Measurements from ENCODE around the gene CELSR1. TPM values are rescaled to one million over a fixed set of nuclear protein-coding genes. Genes with fewer than 3 reads are reported as not detected.

CELSR1 gene
- total and polyA plus RNA-seq, 2 of the 13 experiments (the other 11 are each of a cell fraction or from before 2014, with no cell fraction given), result 0.78 to 1.8 TPM

DNA sequence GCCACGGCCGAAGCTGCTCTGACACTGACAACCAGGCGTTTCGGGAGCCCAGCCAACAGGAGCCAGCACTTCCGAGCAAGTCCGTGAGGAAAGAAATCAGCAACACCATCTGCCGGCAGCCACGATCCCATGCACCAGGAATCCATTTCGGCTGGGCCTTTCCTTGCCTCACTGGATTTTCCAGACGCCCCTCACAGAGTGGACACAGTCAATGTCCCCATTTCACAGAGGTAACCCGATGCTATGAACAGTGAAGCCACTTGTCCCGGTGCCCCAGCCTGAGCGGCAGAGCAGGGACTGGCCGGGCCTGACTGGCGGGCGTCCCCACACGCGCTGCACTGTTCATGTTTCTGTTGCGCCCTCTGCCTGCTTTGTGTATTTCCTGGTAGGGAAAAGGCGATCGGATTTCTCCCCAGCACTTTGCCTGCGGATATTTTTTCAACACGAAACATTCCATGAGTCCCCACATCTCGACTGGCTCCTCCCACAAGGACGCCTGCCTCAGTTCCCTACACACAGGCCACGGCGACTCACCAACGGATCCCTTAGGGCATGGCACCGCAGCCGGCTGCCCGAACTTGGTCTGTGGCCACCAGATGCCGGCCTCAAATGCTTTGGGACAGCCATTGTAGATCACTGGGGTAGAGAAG is 146.6 kb downstream of the CELSR1 start (continued):
- TF ChIP-seq ZNF280B (CRISPR knock-in tag; IDR thresholded peaks at IDR 0.05; ENCODE audit: borderline replicate concordance), result 0 out of 2 replicates have a peak, but pooled peaks have one; percentile 13
- no peak for TF ChIP-seq CEBPZ (IDR thresholded peaks at IDR 0.05; ENCODE audit: low read length)
- TF ChIP-seq, protein P1, sequence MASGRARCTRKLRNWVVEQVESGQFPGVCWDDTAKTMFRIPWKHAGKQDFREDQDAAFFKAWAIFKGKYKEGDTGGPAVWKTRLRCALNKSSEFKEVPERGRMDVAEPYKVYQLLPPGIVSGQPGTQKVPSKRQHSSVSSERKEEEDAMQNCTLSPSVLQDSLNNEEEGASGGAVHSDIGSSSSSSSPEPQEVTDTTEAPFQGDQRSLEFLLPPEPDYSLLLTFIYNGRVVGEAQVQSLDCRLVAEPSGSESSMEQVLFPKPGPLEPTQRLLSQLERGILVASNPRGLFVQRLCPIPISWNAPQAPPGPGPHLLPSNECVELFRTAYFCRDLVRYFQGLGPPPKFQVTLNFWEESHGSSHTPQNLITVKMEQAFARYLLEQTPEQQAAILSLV (CRISPR knock-in tag; IDR thresholded peaks at IDR 0.05; ENCODE audit: borderline replicate concordance), result peak; percentile 39; the same call in 1 of the 2 replicates
- no peak for TF ChIP-seq CEBPB (IDR thresholded peaks at IDR 0.05; ENCODE audit: borderline replicate concordance, low read depth, low read length)
- TF ChIP-seq ZNF782 (CRISPR knock-in tag; IDR thresholded peaks at IDR 0.05; ENCODE audit: borderline replicate concordance), result no peak
- TF ChIP-seq PHF21A (CRISPR knock-in tag; IDR thresholded peaks at IDR 0.05), result peak; percentile 21; the same call in 1 of the 2 replicates
- TF ChIP-seq BRCA1 (CRISPR knock-in tag; IDR thresholded peaks at IDR 0.05), result no peak
- TF ChIP-seq ELF3 (CRISPR knock-in tag; IDR thresholded peaks at IDR 0.05), result peak; percentile 90
- TF ChIP-seq SMC3 (IDR thresholded peaks at IDR 0.05; ENCODE audit: low read length), result peak; percentile 79
- TF ChIP-seq, protein P2, sequence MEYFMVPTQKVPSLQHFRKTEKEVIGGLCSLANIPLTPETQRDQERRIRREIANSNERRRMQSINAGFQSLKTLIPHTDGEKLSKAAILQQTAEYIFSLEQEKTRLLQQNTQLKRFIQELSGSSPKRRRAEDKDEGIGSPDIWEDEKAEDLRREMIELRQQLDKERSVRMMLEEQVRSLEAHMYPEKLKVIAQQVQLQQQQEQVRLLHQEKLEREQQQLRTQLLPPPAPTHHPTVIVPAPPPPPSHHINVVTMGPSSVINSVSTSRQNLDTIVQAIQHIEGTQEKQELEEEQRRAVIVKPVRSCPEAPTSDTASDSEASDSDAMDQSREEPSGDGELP (IDR thresholded peaks at IDR 0.05; ENCODE audit: borderline replicate concordance, low read depth), result peak; percentile 10; the same call in 1 of the 2 replicates
- TF ChIP-seq CENPX (CRISPR knock-in tag; IDR thresholded peaks at IDR 0.05), result no peak
- TF ChIP-seq ZKSCAN5 (CRISPR knock-in tag; IDR thresholded peaks at IDR 0.05), result no peak
- 0 out of 2 replicates have a peak, but pooled peaks have one; percentile 19 for TF ChIP-seq ZNF747 (CRISPR knock-in tag; IDR thresholded peaks at IDR 0.05; ENCODE audit: borderline replicate concordance)
- no peak for TF ChIP-seq GLI4 (CRISPR knock-in tag; IDR thresholded peaks at IDR 0.05; ENCODE audit: borderline replicate concordance)
- no peak for TF ChIP-seq HDAC6 (IDR thresholded peaks at IDR 0.05; ENCODE audit: low read depth, low read length)
- TF ChIP-seq, protein P3, sequence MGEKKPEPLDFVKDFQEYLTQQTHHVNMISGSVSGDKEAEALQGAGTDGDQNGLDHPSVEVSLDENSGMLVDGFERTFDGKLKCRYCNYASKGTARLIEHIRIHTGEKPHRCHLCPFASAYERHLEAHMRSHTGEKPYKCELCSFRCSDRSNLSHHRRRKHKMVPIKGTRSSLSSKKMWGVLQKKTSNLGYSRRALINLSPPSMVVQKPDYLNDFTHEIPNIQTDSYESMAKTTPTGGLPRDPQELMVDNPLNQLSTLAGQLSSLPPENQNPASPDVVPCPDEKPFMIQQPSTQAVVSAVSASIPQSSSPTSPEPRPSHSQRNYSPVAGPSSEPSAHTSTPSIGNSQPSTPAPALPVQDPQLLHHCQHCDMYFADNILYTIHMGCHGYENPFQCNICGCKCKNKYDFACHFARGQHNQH (CRISPR knock-in tag; IDR thresholded peaks at IDR 0.05), result peak; percentile 53; the same call in 1 of the 2 replicates
